PC-9 (cell line): ENCODE data around the gene HILPDA. TPM values are rescaled to one million over a fixed set of nuclear protein-coding genes. Genes with fewer than 3 reads are reported as not detected.

Experiments used
- BruUV-seq: library from RNA; stranded (reverse); fragments of 400-500 nt; replicated peaks from 2 replicates; lab custom pipeline; 2021; lab: Mats Ljungman, UMichigan
- CTCF ChIA-PET: fragments of 300-600 bp; sonication (Branson Sonifier 250); formaldehyde crosslinking; loops from one replicate; lab custom pipeline; 2022; ENCODE audit warnings: antibody characterized with exemption; lab: Charles Lee
- POLR2A ChIA-PET: fragments of 300-600 bp; sonication (Branson Sonifier 250); formaldehyde crosslinking; loops from one replicate; lab custom pipeline; 2022; ENCODE audit warnings: antibody characterized with exemption; ENCODE audit not compliant: unreplicated experiment; lab: Charles Lee
- DNase-seq, 2 experiments: peaks; one replicate each; pipeline versions ENCODE4 v3.0.0 to v3.0.0-alpha.2; 2015 to 2022; ENCODE audit warnings: mixed read lengths in 1 of 2
- H2AFZ ChIP-seq: fragments of 200-600 bp; sonication (generic); 2 replicates; pipeline ENCODE4 v1.8.1; 2017; ENCODE audit warnings: antibody characterized with exemption
- H3F3A ChIP-seq: fragments of 200-600 bp; sonication (generic); 2 replicates; pipeline ENCODE4 v1.8.1; 2017; ENCODE audit warnings: antibody characterized with exemption, mild to moderate bottlenecking, low read depth; ENCODE audit not compliant: insufficient read depth
- H3K27ac ChIP-seq: fragments of 200-600 bp; sonication (generic); 2 replicates; pipeline ENCODE4 v1.6.1; 2016; ENCODE audit warnings: mixed run types
- H3K27me3 ChIP-seq: fragments of 200-600 bp; sonication (generic); 2 replicates; pipeline ENCODE4 v1.6.1; 2016; ENCODE audit warnings: low read depth, mixed run types; ENCODE audit not compliant: insufficient read depth
- H3K36me3 ChIP-seq: fragments of 200-600 bp; sonication (generic); 2 replicates; pipeline ENCODE4 v1.6.1; 2016; ENCODE audit warnings: low read depth, mixed run types
- H3K4me1 ChIP-seq: fragments of 200-600 bp; sonication (generic); replicated peaks from 2 replicates; pipeline ENCODE4 v1.6.1; 2016; ENCODE audit warnings: mixed run types; ENCODE audit not compliant: insufficient read depth
- H3K4me2 ChIP-seq: fragments of 200-600 bp; sonication (generic); 2 replicates; pipeline ENCODE4 v1.6.1; 2017; ENCODE audit warnings: mixed run types
- H3K4me3 ChIP-seq: fragments of 200-600 bp; sonication (generic); 2 replicates; pipeline ENCODE4 v1.6.1; 2016; ENCODE audit warnings: mixed run types
- H3K79me2 ChIP-seq: fragments of 200-600 bp; sonication (generic); 2 replicates; pipeline ENCODE4 v1.6.1; 2017; ENCODE audit warnings: low read depth, mixed run types
- H3K9me2 ChIP-seq: fragments of 200-600 bp; sonication (generic); 2 replicates; pipeline ENCODE4 v1.8.1; 2017; ENCODE audit warnings: mild to moderate bottlenecking; ENCODE audit not compliant: insufficient read depth
- H3K9me3 ChIP-seq: fragments of 200-600 bp; sonication (generic); 2 replicates; pipeline ENCODE4 v1.8.1; 2016; ENCODE audit warnings: low read depth; ENCODE audit not compliant: insufficient read depth
- H4K20me1 ChIP-seq: fragments of 200-600 bp; sonication (generic); 2 replicates; pipeline ENCODE4 v1.8.1; 2017; ENCODE audit not compliant: insufficient read depth
- CTCF ChIP-seq: fragments of 200-600 bp; sonication (generic); conservative IDR thresholded peaks from 2 replicates; pipeline ENCODE4 v1.6.1; 2017; ENCODE audit warnings: mixed run types, antibody characterized with exemption, mild to moderate bottlenecking, moderate library complexity
- EZH2 ChIP-seq: fragments of 200-600 bp; sonication (generic); IDR thresholded peaks from 2 replicates; pipeline ENCODE4 v1.8.0; 2017; ENCODE audit warnings: antibody characterized with exemption, low read depth
- intact Hi-C: fragments of 100-400 bp; cut with micrococcal nuclease; formaldehyde crosslinking; loops from one replicate; pipeline ENCODE4 v1.10.0; 2022; ENCODE audit not compliant: unreplicated experiment
- total RNA-seq: library from RNA; stranded (reverse); gene quantifications from 2 replicates; pipeline ENCODE4 v1.2.3, GENCODE V29; 2021

The HILPDA gene
- total RNA-seq, 1 experiment from 2014 or later: 22.8 TPM

GRCh38 chr7:128447941-128448564, 7.6 kb upstream of the HILPDA start:
- no peak for TF ChIP-seq CTCF
- no peak for TF ChIP-seq EZH2
- Histone ChIP-seq H2AFZ (no peak overlapping the region), H3F3A (peaks cover 25% of the 10 kb centered on the region; the same call in 1 of the 2 replicates), H3K36me3 (no peaks in the 10 kb centered on the region), H3K27me3 (no peaks in the 10 kb centered on the region), H4K20me1 (no peaks in the 10 kb centered on the region), H3K4me3 (no peak overlapping the region), H3K79me2 (no peaks in the 10 kb centered on the region), H3K4me1 (peaks cover 36% of the 10 kb centered on the region), H3K9me3 (no peaks in the 10 kb centered on the region), H3K4me2 (no peak overlapping the region), H3K9me2 (no peaks in the 10 kb centered on the region), H3K27ac (no peak overlapping the region)
- no peak for DNase-seq
- ChIA-PET POLR2A (no interaction called here), CTCF (no interaction called here)
- no TSS peak for BruUV-seq
- intact Hi-C loops: no loop called here

DNA sequence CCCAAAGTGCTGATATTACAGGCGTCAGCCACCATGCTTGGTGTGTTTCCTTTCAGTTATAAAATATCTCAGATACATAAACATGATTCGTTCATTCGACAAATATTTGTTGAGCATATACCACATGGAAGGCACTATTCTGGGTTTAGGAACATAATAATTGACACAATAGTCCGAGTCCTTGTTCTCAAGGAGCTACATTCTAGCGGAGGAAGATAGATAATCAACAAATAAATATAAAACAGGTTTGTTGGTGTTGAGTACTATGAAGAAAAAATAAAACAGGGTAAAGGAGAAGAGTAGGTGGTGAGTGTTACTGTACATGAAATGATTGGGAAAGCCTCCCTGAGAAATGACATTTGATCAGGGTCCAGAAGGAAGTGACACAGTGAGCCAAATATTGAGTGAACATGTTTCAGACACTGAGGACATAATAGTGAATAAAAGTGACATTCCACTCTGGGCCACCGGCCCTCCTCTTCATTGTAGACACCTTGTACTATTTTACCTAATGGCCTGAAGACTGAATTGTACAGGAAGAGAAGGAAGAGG, 6.9 kb upstream of the HILPDA start:
- Histone ChIP-seq H3F3A (peaks cover 19% of the 10 kb centered on the region; the same call in 1 of the 2 replicates), H3K4me1 (peaks cover 28% of the 10 kb centered on the region), H3K9me2 (no peaks in the 10 kb centered on the region), H3K9me3 (no peaks in the 10 kb centered on the region), H2AFZ (peak overlapping the region; percentile 43; the same call in 1 of the 2 replicates), H3K4me2 (no peak overlapping the region), H3K79me2 (no peaks in the 10 kb centered on the region), H3K36me3 (no peaks in the 10 kb centered on the region), H3K27ac (no peak overlapping the region), H4K20me1 (no peaks in the 10 kb centered on the region), H3K4me3 (no peak overlapping the region), H3K27me3 (no peaks in the 10 kb centered on the region)
- intact Hi-C loops: no loop called here
- BruUV-seq: no TSS peak
- TF ChIP-seq CTCF (no peak), EZH2 (no peak)
- ChIA-PET CTCF (no interaction called here), POLR2A (no interaction called here)
- no peak for DNase-seq

DNA sequence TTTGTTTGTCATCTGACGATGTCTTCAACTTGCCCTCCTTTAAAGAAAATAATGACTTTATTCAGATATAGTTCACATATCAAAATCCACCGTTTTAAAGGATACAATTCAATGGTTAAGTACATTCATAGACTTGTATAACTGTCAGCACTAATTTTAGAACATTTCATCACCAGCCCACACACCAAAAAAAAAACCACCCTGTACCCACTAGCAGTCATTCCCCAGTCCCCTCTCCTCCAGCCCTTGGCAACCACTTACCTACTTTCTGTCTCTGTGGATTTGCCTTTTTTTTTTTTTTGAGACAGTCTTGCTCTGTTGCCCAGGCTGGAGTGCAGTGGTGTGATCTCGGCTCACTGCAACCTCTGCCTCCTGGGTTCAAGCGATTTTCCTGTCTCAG, 5.3 kb upstream of the HILPDA start:
- Histone ChIP-seq H3K4me1 (peaks cover 17% of the 10 kb centered on the region; the same call in 1 of the 2 replicates), H3K4me2 (no peak overlapping the region), H3K4me3 (no peak overlapping the region), H3K27me3 (no peaks in the 10 kb centered on the region), H2AFZ (no peak overlapping the region), H3K27ac (no peak overlapping the region), H3K36me3 (no peaks in the 10 kb centered on the region), H3K9me3 (no peaks in the 10 kb centered on the region), H4K20me1 (no peaks in the 10 kb centered on the region), H3K9me2 (no peaks in the 10 kb centered on the region), H3K79me2 (no peaks in the 10 kb centered on the region), H3F3A (peaks cover 6% of the 10 kb centered on the region; the same call in 1 of the 2 replicates)
- CTCF ChIA-PET: interaction anchor here (0.6 kb wide), 1 partner anchor 46 kb away, joined by 18 read pairs; no protein-coding TSS in a partner anchor
- no peak for TF ChIP-seq EZH2
- TF ChIP-seq CTCF: no peak
- POLR2A ChIA-PET: no interaction called here
- intact Hi-C loops: no loop called here
- BruUV-seq: no TSS peak
- no peak for DNase-seq
